Naive thymus-derived CD8-positive, alpha-beta T cell (primary cell): Measurements from ENCODE around the gene ATP11A. TPM values are rescaled to one million over a fixed set of nuclear protein-coding genes. Genes with fewer than 3 reads are reported as not detected.
A peak's percentile ranks its signal among the peaks of the same experiment; 100 is the strongest.
"Not testable (repeated sequence)": the region's sequence is repeated elsewhere in the genome, so short reads cannot be mapped to it uniquely, and the experiment has no call there.

Experiments used
- ATAC-seq, 2 donors: fragments of 150-1000 bp; cut with Tn5 transposase in 1 of 2; sonication (Bioruptor Pico), chemical (Tn5 transposase) in 1 of 2; 1 replicate in 1 of 2; 2 replicates in 1 of 2; pipeline ENCODE4 v1.10.0; 2021; ENCODE audit warnings: mild to moderate bottlenecking in 2 of 2, moderate library complexity in 2 of 2
- POLR2A ChIA-PET: fragments of 350-600 bp; sonication (Branson Sonifier 250); formaldehyde crosslinking; loops from one replicate; lab custom pipeline; 2021; ENCODE audit warnings: antibody characterized with exemption; lab: Charles Lee
- DNase-seq, 10 donors: peaks; one replicate each; pipeline versions ENCODE4 v3.0.0 to v3.0.0-alpha.2; 2020 to 2022
- H3K27ac Mint-ChIP-seq, 10 donors: one replicate each; pipeline ENCODE4 v1.8.0; 2020 to 2022; ENCODE audit warnings: mild to moderate bottlenecking in 10 of 10, mixed read lengths in 10 of 10, moderate library complexity in 4 of 10, inconsistent platforms in 1 of 10
- H3K27me3 Mint-ChIP-seq, 5 donors: one replicate each; pipeline ENCODE4 v1.8.0; 2021 to 2022; ENCODE audit warnings: mixed read lengths in 5 of 5
- H3K36me3 Mint-ChIP-seq, 3 donors: one replicate each; pipeline ENCODE4 v1.8.0; 2020 to 2022; ENCODE audit warnings: mixed read lengths in 3 of 3, mild to moderate bottlenecking in 2 of 3, inconsistent platforms in 1 of 3
- H3K4me1 Mint-ChIP-seq, 4 donors: one replicate each; pipeline ENCODE4 v1.8.0; 2021 to 2022; ENCODE audit warnings: mixed read lengths in 4 of 4
- H3K4me3 Mint-ChIP-seq, 10 donors: one replicate each; pipeline ENCODE4 v1.8.0; 2020 to 2022; ENCODE audit warnings: mild to moderate bottlenecking in 10 of 10, mixed read lengths in 10 of 10, moderate library complexity in 6 of 10, inconsistent platforms in 1 of 10
- H3K9me3 Mint-ChIP-seq, 9 donors: one replicate each; pipeline ENCODE4 v1.8.0; 2020 to 2022; ENCODE audit warnings: mixed read lengths in 9 of 9, mild to moderate bottlenecking in 3 of 9, inconsistent platforms in 1 of 9, moderate library complexity in 1 of 9
- polyA plus RNA-seq, 3 donors: library from polyadenylated mRNA; unstranded; fragments of 300-500 nt; fragmentation: Illumina TruSeq; gene quantifications; one replicate each; pipeline ENCODE4 v1.2.3, GENCODE V29; 2021
- total RNA-seq, 8 experiments: library from RNA in 2 of 8; stranded (reverse) in 2 of 8; gene quantifications; one replicate each; pipeline ENCODE4 v1.2.3 and lab custom pipeline; 2021 to 2026

ATP11A gene
- total and polyA plus RNA-seq, 5 experiments from 2014 or later: 0.76 to 23.9 (median 3.1) TPM

DNA sequence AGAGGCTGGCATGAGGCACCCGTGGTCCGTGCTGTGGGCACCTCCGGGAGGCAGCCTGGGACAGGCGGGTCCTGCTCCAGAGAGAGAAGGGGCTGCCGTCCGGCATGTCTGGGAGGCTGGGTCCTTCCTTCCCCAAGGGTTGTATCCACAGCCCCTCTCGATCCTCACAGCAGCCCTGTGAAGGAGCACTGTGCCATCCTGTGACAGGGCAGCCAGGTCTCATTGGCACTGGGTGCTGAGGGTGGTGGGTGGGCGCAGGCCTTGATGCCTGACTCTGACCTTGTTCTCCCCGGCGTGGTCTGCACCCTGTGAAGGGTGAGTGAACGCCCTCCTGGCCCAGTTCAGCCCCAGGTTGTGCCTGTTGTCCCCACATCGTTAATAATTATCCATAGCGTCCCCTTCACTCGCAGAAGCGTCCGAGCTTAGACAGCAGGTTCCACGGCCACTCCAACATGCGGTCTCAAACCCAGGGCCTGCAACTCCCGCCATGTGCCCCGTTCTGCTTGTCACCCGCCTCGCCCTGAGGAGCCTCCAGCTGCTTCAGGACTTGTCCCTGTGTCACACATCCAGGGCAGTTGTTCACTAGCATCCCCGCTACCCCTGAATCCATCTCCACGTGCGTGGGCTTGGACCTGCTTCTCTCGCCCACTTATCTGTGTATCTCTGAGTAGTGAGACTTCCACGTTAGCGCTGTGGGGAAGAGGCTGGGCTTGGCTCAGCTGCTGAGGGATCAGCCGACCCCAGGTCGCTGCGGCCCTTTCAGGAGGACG is 10.6 kb downstream of the ATP11A start:
- Mint-ChIP-seq H3K27me3 (no peaks in the 10 kb centered on the region), H3K4me1 (peaks cover 18 to 34% (median 25%) of the 10 kb centered on the region in 4 donors), H3K36me3 (peaks cover 0 to 10% (median 7%) of the 10 kb centered on the region in 3 donors), H3K9me3 (no peaks in the 10 kb centered on the region), H3K27ac (no peak overlapping the region), H3K4me3 (no peak overlapping the region)
- ATAC-seq (no peak), DNase-seq (peak in 1 of 10 donors; percentile 54)
- POLR2A ChIA-PET: no interaction called here

DNA sequence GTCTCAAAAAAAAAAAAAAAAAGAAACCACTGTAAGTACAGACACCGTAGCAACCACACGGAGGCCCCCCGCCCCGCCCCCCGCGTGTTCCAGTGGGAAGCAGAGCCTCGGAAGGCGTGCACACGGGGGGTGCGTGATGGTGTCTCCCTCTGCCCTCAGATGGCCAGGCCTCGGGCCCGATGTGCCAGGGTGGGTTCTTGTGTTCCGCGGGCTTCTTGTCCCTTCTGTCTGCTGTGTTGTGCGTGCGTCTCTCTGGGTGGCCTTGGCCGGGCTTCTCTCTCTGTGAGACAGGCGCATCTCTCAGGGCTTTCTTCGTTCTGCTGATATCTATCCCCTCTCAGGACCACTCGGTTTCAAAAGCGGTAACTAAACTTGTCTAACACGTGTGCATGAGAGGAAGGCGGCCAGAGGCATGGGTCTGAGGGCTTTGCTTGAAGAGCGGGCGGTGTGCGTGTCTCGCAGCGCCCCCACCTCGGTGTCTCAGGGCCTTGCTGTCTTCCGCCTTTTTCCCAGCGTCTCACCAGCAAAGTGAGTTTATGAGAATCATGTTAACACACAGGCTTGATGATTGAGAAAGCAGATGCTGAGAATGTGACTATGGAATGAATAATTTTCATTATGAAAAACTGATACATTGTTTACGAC is 12.6 kb downstream of the ATP11A start:
- DNase-seq: peak in 1 of 10 donors; percentile 41
- POLR2A ChIA-PET: no interaction called here
- H3K4me1 Mint-ChIP-seq: peaks cover 18 to 34% (median 23%) of the 10 kb centered on the region in 4 donors
- peak overlapping the region in 1 of 10 donors; percentile 40 for H3K27ac Mint-ChIP-seq
- H3K9me3 Mint-ChIP-seq: no peaks in the 10 kb centered on the region
- peaks cover 0 to 8% (median 5%) of the 10 kb centered on the region in 3 donors for H3K36me3 Mint-ChIP-seq
- H3K27me3 Mint-ChIP-seq: no peaks in the 10 kb centered on the region
- no peak for ATAC-seq
- no peak overlapping the region for H3K4me3 Mint-ChIP-seq

DNA sequence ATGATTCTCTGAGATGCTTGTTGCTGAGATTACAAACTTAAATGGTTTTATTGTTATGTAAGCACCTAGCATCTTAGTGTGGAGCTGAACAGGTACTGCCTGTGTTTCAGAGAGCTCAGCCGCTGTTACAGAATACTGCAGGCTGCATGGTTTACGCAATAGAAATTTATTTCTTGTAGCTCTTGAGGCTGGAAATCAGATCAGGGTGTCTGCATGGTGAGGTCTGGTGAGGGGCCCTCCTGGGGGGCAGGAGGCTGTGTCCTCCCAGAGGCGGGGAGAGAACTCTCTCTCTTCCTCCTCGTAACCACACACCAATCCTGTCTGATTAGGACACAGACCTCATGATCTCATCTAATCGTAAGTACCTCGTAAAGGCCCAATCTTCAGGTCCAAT is 13.1 kb downstream of the ATP11A start:
- ATAC-seq: no peak
- peaks cover 17 to 31% (median 22%) of the 10 kb centered on the region in 4 donors for H3K4me1 Mint-ChIP-seq

DNA sequence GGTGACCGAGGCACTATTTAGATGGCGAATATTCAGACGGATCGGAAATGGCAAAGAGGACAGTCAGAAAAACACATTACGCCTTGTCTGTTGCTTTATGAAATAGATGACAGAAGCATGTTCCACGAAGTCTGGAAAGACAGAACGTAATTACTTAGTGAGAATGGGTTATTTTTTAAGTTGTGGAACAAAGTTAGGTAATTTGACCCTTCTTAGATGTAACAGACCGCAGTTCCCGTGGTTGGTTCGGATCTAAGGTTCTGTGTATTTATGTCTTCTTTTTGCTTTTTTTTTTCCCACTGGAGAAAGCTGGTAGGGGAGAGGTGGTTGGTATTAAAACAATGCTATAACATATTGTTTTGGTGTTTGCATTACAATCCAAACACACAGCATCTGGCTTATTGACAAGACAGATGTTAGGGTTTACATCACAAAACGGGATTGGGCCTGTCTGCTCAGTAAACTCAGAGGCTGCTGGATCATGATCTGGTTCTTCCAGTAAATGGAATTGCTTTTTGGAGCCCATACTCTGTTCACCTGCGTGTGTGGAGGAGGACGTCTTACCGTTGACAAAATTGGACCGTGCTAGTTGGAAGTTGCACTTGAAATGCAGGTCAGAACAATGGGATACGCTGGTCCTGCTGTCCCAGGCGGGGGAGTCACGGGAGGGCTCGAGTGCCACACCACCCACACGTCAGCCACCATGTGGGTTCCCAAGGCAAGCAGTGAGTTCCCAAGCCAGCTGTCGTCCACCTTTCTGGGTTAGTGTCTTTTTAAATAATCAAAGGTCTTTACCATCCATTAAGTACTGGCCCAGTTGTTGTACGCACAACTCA is 13.8 kb downstream of the ATP11A start:
- peak overlapping the region in 1 of 10 donors; percentile 36 for H3K27ac Mint-ChIP-seq
- no peaks in the 10 kb centered on the region for H3K9me3 Mint-ChIP-seq
- no peak for ATAC-seq
- no peaks in the 10 kb centered on the region for H3K27me3 Mint-ChIP-seq
- peaks cover 0 to 12% (median 11%) of the 10 kb centered on the region in 3 donors for H3K36me3 Mint-ChIP-seq
- H3K4me3 Mint-ChIP-seq: no peak overlapping the region
- POLR2A ChIA-PET: no interaction called here
- peak in 1 of 10 donors; percentile 16 for DNase-seq
- H3K4me1 Mint-ChIP-seq: peaks cover 13 to 31% (median 21%) of the 10 kb centered on the region in 4 donors

More for the DNA sequence above, 13.1 kb downstream of the ATP11A start:
- POLR2A ChIA-PET: no interaction called here
- no peaks in the 10 kb centered on the region for H3K27me3 Mint-ChIP-seq
- no peak for DNase-seq
- H3K9me3 Mint-ChIP-seq: no peaks in the 10 kb centered on the region
- H3K36me3 Mint-ChIP-seq: peaks cover 0 to 11% (median 10%) of the 10 kb centered on the region in 3 donors
- no peak overlapping the region for H3K4me3 Mint-ChIP-seq
- peak overlapping the region in 1 of 10 donors; percentile 41 for H3K27ac Mint-ChIP-seq

DNA sequence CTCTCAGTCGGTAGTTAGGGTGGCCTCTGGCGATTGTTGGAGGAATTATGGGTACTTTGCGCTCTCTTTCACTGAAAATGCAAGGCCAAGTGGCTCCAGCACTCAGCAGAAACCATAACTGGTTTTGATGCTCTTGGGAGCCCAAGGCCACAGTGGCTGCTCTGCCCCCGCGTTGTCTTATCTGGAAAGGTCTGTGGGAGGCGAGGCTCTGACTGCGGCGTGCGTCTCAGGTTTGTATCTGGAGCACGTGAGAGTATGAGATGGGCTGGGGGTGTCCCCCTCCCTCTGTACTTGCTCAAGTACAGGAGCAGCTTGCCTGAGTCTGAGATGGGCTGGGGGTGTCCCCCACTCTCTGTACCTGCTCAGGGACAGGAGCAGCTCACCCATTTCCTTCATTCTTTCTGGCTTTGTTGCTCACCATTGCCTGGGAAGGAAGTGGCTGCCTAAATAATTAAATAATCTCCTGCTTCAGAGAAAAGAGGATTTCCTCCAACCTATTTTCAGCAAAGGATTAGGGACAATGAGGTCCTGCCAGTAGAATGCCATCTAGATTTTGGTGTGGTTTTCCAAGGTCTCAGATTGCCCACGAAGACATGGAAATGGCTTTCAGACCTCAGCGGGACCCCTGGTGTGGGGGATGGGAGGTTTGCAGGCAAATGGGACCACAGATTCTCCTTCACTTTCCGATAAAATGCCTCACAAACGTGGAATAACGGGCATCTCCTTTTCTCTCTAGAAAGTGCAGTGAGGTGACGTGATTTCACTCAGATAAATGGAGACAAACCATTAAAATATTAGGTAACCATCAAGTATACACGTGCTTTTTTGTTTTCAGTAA is 14.7 kb downstream of the ATP11A start:
- Mint-ChIP-seq H3K4me1 (peaks cover 13 to 30% (median 22%) of the 10 kb centered on the region in 4 donors), H3K4me3 (no peak overlapping the region), H3K36me3 (peaks cover 0 to 12% (median 11%) of the 10 kb centered on the region in 3 donors), H3K27ac (peak overlapping the region in 2 of 10 donors; percentile 66 to 75), H3K27me3 (no peaks in the 10 kb centered on the region), H3K9me3 (no peaks in the 10 kb centered on the region)
- ATAC-seq: no peak
- peak in 1 of 10 donors; percentile 18 for DNase-seq
- POLR2A ChIA-PET: no interaction called here

DNA sequence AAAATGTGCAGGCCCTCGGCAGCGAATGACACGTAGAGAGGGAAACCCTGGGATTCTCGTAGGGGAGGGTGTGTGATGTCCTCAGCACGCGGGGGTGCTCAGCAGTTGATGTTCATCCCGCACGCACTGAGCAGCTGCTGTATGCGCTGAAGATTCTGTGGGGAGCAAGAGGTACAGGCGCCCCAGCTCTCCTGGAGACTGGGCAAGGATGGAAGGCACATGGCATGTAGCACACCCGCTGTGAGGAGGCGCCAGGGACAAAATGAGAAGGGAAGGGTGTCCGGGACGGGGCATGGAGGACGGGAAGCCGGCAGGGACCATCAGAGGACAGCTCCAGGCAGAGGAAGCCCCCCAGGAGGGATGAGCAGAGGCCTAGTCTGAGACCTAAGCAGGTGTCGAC is 15.4 kb downstream of the ATP11A start:
- peak overlapping the region in 1 of 10 donors; percentile 66 for H3K27ac Mint-ChIP-seq
- peaks cover 13 to 29% (median 22%) of the 10 kb centered on the region in 4 donors for H3K4me1 Mint-ChIP-seq
- POLR2A ChIA-PET: no interaction called here
- ATAC-seq: no peak
- no peak for DNase-seq
- no peak overlapping the region for H3K4me3 Mint-ChIP-seq
- H3K27me3 Mint-ChIP-seq: no peaks in the 10 kb centered on the region
- H3K36me3 Mint-ChIP-seq: peaks cover 0 to 12% (median 8%) of the 10 kb centered on the region in 3 donors
- no peaks in the 10 kb centered on the region for H3K9me3 Mint-ChIP-seq

DNA sequence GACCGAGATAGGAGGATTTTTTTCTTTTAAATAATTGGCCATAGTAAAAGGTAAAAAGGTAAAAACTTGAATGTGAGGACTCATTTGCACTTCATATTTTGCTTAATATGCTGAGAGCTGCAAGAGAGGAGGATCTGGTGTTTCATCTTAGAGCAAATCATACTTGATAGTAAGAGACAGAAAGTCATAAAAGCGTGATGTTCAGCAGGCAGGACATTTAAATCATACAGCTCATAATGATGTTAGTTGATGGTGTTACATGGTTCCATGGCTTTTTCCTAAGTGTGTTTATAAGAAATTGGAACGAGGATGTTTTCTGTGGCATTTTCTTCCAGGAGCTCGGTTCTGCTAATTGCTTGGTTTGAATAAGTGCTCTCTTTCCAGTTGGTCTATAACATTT is 16.3 kb downstream of the ATP11A start:
- Mint-ChIP-seq H3K4me3 (no peak overlapping the region), H3K9me3 (no peaks in the 10 kb centered on the region), H3K4me1 (peaks cover 13 to 28% (median 22%) of the 10 kb centered on the region in 4 donors), H3K27me3 (no peaks in the 10 kb centered on the region), H3K36me3 (peaks cover 0 to 12% (median 8%) of the 10 kb centered on the region in 3 donors), H3K27ac (no peak overlapping the region)
- ATAC-seq: no peak
- POLR2A ChIA-PET: no interaction called here
- no peak for DNase-seq

DNA sequence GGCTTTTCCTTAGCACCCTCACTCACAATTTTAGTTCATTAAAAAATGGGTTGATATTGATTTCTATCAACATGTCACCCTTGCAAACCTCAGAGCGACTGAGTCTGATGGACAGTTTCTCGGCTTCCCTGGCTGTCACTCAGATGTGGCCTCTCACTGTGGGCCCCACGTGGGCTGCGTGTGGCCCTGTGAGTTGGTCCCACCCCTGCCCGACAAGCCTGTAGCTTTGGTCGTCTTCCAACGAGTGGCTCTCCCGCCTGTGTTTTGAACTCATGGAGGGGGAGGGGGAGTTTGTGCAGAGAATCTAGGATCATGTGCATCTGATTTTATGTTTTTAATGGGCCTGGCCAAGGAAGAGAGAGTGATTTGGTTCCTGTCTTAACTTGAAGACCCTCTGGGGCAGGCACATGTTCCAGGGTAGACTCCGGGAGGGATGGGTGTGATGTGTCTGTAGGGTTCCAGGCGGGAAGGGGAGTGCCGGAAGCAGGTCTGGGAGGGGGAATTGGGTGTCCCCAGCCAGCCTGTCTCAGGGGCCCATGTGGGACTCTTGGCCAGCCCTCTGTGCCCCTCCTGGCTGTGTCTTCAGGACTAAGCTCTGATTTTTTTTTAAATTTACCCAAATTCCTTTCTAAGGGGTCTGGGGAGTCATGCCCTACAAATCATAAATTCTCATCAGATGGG is 18.9 kb downstream of the ATP11A start:
- DNase-seq: no peak
- no peak for ATAC-seq
- Mint-ChIP-seq H3K27ac (no peak overlapping the region), H3K4me3 (no peak overlapping the region), H3K4me1 (peaks cover 9 to 19% (median 11%) of the 10 kb centered on the region in 4 donors), H3K9me3 (no peaks in the 10 kb centered on the region), H3K36me3 (peaks cover 0 to 6% (median 6%) of the 10 kb centered on the region in 3 donors), H3K27me3 (no peaks in the 10 kb centered on the region)
- POLR2A ChIA-PET: no interaction called here

DNA sequence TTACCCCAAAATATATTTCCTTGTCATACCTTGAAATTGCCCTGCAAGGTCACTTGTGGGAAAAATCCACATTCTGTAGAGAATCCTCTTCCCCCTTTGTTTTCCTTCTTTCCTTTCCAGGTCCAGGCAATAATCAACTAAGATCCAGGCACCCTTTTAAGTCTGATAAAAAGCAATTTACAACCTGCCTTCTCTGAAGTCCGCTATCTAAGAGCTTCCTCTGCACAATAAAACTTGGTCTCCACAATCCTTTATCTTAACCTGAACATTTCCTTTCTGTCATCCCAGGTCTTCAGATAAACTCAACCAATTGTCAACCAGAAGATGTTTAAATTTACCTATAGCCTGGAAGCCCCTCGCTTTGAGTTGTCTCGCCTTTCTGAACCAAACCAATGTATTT is 19.5 kb downstream of the ATP11A start:
- peaks cover 4 to 13% (median 6%) of the 10 kb centered on the region in 4 donors for H3K4me1 Mint-ChIP-seq
- H3K9me3 Mint-ChIP-seq, H3K36me3 Mint-ChIP-seq, POLR2A ChIA-PET, ATAC-seq, H3K27me3 Mint-ChIP-seq, H3K4me3 Mint-ChIP-seq, DNase-seq, H3K27ac Mint-ChIP-seq: not testable (repeated sequence)

DNA sequence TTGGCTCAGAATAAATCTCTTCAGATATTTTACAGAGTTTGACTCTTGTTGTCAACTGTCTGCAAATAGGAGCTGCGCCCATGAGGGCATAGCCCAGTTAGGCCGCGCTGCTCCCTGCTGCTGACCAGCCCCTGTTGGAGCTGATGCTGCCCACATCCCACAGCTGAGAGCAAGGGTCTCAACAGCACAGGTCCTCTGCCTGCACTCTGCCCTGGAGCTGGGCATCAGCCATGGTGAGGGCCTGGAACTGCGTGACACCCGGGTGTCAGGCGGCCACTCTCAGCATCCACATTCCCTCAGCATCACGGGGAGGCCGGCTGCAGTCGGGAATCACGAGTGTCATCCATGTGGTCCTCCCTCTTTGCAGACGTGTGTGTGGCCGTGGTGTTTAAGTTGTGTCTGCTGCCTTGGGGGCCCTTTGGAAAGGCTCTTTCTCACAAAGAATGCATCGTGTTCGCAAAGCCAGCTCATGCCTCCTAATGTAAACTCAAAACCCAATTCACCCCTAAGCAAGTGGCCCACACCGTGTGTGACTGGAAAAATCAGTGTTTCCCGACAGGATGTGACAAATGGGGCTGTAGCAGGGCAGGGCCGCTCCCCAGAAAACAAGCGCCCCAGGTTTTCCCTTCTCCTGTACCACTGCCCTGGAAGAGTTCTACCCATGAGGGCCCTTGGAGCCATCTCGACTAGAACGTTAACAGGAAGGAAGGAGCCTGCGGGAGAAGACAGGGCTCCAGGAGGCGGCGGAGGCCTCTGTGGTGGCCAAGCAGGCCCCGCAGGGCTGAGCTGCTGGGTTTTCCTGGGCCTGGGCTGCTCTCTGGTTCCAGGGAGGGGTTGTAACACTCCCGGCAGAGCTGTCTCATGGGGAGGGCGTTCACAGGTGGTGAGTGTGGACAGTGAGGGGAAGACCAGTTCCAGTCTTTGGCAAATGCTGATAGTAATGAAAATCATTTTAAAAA is 20.3 kb downstream of the ATP11A start:
- Mint-ChIP-seq H3K4me3 (no peak overlapping the region), H3K27me3 (no peaks in the 10 kb centered on the region), H3K4me1 (peaks cover 3 to 14% (median 9%) of the 10 kb centered on the region in 4 donors), H3K9me3 (peaks cover 0 to 2% (median 0%) of the 10 kb centered on the region in 9 donors), H3K27ac (peak overlapping the region in 1 of 10 donors; percentile 15), H3K36me3 (peaks cover 0 to 9% (median 8%) of the 10 kb centered on the region in 3 donors)
- DNase-seq (no peak), ATAC-seq (no peak)
- POLR2A ChIA-PET: no interaction called here
